DMS79 (cell line): ENCODE data around the gene ARHGAP44.

Experiments used
- DNase-seq: peaks from one replicate; lab custom pipeline; 2025; lab: John Stamatoyannopoulos, UW

ARHGAP44 gene

GRCh38 chr17:12994341-12995074, 205.2 kb downstream of the ARHGAP44 start:
- no peak for DNase-seq

DNA sequence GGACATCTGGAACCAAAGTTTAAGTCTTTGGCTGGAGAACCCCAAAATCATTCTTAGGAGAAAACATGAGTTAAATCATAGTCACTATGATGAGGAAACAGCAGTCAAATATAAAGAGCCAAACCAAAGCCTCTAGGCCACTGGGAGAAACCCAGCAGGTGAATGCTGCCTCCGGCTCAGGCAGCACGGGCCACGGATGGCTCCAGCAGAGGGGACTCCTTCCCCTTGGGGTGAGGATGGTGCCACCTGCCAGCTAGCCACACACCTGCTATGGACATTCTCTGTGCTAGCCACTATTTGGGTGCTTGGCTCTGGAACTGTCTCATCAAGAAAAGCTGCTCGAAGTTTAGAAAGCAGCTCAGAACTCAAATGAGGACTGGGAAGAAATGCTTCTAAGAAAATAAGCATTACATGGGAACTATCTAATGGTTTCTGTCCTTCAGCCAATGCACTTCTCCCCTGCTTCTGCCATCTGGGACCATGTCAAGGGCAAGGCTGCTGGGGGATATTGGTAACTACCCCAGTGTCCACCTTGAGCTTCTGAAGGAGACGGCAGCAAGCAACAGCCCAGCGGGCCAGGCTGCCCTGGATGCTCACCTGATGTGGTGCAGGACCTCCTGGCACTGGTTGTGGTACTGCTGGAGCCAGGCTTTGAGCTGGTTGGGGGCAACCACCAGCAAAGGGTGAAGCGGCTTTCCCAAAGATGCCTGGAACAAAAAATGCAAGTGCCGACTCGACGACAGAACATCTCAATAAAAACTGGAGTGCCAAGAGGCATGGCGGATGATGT, 206.0 kb downstream of the ARHGAP44 start:
- no peak for DNase-seq

DNA sequence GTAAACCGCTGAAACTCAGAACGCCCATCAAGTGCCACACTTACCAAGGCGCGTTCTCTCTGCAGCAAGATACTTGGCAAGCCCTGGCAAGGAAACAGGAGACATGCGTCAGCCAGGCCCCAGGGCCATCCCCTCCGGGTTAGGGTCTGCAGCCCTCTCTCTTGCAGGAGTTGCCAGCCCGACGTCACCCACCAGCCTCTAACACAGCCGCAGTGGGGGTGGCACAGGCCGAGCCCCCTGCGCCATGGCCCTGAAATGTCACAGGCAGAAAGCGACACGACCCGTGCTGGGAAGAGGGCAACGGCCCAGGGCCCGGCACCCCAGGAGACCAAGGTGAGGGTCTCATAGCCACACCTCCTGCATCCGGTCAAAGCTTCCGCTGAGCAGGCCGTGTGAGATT, 206.6 kb downstream of the ARHGAP44 start:
- DNase-seq: no peak

GRCh38 chr17:12996357-12996756, 207.1 kb downstream of the ARHGAP44 start:
- no peak for DNase-seq

DNA sequence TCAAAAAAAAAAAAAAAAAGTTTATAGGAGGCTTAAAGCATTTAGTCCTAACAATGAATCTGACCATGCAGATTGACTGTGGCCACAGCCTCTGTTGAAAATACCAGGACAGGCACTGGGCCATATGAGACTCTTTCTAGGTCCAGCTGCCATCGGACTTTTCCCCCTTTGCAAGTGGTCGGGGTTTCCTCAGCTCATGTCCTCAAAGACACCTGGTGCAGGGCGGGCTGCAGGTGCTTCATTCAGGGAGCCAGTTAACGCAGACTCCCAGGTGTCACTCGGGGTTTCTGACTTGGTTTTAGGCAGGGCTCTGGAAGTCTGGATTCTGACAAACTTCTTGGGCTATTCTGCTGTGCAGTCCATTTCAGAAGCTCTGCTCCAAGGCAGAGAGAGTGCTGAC, 207.6 kb downstream of the ARHGAP44 start:
- DNase-seq: no peak

- DNase-seq: no peak
Observed at GRCh38 chr17:12998461-12998860, 209.2 kb downstream of the ARHGAP44 start.

DNA sequence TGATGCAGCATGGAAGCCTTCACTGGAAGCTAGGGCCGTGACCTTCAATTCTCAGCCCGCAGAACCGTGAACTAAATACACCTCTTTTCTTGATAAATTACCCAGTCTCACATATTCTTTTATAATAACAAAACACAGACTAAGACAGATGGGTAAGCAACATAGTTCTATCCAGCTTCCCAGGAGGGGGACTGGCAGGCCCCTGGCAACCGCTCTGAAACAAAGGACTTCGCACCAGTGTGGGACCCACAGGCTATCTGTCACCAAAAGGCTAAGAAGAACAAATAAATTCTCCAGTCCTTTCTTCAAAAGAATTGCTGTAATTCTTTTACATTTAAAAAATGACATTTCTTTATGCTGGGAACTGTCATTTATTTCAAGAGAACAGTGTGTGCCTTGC, 209.6 kb downstream of the ARHGAP44 start:
- no peak for DNase-seq

DNA sequence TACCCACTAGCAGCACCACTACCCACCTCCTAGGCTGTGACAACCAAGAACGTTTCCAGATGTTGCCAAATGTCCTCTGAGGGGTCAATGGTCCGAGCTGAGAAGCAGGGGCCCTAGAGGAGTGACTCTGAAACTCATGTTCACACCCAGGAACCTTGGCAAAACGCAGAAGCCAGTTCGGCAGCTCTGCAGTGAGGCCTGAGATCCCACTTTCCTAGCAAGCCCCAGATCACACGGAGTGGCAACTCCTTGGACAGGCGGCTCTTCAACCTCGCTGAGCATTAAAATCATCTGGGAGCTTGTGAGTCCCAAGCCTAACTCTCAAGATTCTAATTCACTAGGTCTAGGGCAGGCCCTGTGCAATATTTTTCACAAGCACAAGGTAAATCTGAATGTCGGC, 211.3 kb downstream of the ARHGAP44 start:
- no peak for DNase-seq

DNA sequence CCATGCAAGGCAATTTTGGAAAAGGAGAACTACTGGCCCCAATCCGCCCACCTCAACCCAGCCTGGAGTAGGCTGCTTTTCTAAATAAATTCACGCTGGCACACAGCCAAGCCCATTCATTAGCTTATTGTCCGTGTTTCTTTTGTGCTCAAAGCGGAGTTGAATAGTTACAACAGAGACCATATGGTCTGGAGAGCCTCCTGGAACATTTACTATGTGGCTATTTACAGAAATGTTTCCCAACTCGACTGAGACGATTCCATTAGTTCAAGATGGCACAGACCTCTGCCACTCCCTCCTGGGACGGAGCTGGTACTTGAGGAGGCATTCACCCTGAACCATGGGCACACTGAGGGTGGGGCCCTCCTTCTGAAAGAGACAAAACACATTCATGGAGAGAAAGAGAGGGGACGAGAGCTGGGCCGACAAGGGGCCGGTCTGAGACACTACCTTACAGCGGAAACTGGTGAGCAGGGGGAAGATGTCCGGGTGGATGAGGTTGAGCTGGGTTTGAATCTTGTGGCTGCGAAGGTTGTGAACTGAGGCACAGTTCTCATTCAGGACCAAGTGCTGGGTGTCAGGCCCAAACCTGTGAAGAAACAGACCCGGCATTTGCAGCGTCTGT, 212.8 kb downstream of the ARHGAP44 start:
- peak; percentile 72 for DNase-seq

DNA sequence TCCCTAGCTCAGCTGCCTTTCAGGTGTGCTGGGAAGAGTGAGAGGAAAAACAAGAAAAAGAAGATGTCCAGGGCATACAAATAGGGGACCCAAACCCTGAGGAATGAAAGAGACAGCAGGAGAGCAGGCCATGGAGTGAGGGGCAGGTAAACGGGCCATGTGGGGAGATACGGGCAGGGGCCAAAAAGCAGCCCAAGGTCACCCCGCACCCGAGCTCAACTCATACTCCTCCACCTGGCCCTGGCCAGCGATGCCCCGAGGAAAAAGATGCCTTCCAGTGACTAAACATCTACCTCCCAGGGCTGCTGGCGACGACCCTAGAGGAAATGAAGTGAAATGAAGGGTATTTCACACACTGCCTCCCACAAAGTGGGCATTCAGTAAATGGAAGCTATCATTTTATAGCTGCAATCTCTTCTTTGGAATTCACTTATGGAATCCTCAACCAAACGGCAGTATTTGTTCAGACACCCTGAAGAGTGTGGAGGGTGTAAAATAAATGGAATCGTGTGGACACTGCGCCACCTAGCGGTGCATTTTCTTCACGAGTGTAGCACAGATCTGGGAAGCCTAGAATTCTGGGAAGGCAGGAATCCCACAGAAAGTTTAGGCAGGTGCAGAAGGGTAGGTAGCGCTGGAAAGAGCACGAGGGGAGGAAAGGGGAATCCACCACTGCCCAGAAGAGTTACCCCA, 213.6 kb downstream of the ARHGAP44 start:
- DNase-seq: peak; percentile 43

- no peak for DNase-seq
Observed at GRCh38 chr17:13003454-13003851, 214.2 kb downstream of the ARHGAP44 start.

GRCh38 chr17:13003927-13004326, 214.6 kb downstream of the ARHGAP44 start:
- DNase-seq: no peak

DNA sequence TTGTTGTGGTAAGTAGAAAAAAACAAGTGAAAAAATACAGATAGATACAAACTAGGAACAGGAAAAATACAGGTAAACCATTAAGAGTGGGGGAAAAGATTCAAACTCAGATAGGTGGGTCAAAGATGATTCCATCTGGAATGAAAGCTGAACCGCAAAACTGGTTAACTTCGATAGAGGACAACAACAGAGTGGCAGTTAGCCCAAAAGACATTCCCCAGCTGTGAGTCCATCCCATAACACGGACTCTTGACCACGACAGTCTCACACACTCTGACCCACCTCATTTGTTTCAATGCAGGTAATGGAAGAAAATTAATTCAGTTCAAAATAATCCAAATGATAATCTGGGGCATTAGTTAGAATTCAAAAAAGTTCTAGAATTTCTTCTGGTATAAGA, 215.0 kb downstream of the ARHGAP44 start:
- no peak for DNase-seq

DNA sequence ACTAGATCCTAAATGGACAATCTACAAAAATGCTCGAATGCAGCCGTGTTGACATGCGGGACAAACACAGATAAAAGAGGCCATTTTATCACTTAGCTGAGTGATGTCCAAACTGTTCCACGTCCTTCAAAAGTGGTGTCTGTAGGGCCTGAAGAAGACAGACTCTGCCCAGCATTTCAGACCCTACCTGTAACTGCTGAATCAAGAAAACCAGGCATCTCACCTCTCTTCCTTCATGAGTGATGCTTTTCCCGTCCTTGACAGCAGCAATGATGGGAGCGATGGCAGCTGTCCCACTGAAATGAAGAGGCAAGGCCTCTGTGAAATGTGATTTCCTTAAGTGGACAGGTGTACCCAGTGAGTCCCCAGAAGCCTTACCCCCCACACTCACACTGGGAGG, 216.2 kb downstream of the ARHGAP44 start:
- DNase-seq: no peak

DNA sequence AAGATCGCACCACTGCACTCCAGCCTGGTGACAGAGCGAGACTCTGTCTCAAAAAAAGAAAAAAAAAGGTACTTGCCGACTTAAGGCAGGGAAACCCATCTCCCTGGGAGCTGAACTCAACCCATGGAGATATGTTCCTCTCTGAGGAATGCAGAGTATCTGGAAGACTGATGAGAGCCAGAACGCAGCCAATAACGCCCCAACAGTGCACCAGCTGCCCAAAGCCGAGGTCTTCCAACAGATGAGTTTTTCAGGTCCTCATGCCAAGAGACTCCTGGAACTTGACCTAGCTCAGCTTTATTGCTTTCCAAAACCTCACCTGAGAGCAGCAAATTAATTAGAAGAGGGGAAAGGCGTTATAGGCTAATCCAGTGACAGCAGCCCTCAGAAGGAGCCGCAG, 219.2 kb downstream of the ARHGAP44 start:
- no peak for DNase-seq

DNA sequence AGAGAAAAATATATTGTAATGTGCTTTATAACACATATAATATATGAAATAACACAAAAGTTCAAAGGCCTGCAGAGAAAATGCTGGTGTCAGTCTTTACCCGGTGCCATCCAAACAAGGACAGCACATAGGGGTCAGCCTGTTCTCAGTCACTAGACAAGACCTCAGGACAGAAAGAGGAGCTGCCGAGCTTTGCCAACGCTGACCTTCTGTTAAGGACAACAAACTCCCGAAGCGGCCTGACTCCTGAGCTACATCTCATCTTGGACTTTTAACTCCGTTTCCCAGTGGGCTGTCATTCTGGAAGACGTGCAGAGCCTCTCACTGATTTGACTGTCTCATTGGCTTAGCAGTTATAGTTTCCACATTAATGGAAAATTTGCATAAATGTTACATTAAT, 221.7 kb downstream of the ARHGAP44 start:
- no peak for DNase-seq

DNA sequence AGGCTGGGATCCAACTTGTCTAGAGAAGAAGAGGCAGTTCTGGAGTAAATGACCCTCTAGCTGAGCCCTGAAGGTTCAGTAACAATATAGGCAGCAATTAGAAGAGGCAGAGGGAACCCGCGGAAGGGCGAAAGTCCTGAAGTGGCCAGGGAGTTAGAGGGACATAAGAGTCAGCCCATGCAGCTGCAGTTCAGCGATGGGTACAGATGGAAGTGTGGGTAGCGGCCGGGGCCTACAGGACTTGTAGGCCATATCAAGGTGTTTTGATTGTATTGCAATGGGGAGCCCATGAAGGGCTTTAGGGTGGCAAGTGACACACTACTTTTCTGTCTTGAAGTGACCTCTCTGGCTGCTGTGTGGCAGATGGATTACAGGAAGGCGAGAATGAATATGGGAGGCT, 225.5 kb downstream of the ARHGAP44 start:
- no peak for DNase-seq

- no peak for DNase-seq
Observed at GRCh38 chr17:13016881-13017654, 227.8 kb downstream of the ARHGAP44 start.

- peak; percentile 83 for DNase-seq
Observed at GRCh38 chr17:13017655-13018459, 228.6 kb downstream of the ARHGAP44 start, which contains the start of gene ELAC2. TSS of gene ELAC2 (minus strand) at chr17:13018027. CDS start at chr17:13017947, 80 bp downstream.

GRCh38 chr17:13024016-13024415, 234.7 kb downstream of the ARHGAP44 start:
- no peak for DNase-seq
